ENCODE data around the gene SMIM38. TPM values are rescaled to one million over a fixed set of nuclear protein-coding genes. Genes with fewer than 3 reads are reported as not detected.
A peak's percentile ranks its signal among the peaks of the same experiment; 100 is the strongest.

The SMIM38 gene
- total RNA-seq, 2 donors from 2014 or later: 8.9 to 15.6 TPM

DNA sequence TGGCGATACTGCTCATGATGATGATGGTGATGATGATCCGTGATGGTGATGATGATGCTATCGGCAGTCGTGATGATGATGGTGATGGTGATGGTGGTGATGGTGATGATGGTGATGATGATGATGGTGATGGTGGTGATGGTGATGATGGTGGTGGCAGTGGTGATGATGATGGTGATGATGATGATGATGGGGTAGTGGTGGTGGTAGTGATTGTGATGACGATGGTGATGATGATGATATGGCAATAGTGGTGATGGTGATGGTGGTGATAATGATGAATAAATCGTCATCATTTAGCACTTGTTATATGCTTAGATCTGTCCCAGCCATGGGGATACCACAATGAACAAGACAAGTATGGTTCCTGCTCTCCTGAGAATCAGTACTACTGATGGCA, 39.2 kb downstream of the SMIM38 start:
- no peaks in the 10 kb centered on the region for H3K36me3 ChIP-seq (replicated peaks in 1 of 2; ENCODE audit: insufficient read depth in 1 of 2, low read depth in 2 of 2)
- DNase-seq (no peak), ATAC-seq (no peak)
- H3K27ac ChIP-seq: no peak overlapping the region
- intact Hi-C loops (cut with DNase I): no loop called here
- TF ChIP-seq, protein P1, sequence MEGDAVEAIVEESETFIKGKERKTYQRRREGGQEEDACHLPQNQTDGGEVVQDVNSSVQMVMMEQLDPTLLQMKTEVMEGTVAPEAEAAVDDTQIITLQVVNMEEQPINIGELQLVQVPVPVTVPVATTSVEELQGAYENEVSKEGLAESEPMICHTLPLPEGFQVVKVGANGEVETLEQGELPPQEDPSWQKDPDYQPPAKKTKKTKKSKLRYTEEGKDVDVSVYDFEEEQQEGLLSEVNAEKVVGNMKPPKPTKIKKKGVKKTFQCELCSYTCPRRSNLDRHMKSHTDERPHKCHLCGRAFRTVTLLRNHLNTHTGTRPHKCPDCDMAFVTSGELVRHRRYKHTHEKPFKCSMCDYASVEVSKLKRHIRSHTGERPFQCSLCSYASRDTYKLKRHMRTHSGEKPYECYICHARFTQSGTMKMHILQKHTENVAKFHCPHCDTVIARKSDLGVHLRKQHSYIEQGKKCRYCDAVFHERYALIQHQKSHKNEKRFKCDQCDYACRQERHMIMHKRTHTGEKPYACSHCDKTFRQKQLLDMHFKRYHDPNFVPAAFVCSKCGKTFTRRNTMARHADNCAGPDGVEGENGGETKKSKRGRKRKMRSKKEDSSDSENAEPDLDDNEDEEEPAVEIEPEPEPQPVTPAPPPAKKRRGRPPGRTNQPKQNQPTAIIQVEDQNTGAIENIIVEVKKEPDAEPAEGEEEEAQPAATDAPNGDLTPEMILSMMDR (IDR thresholded peaks at IDR 0.05): no peak
- no peak for TF ChIP-seq POLR2A (IDR thresholded peaks at IDR 0.05)
- H3K27me3 ChIP-seq: no peaks in the 10 kb centered on the region
- H3K9me3 ChIP-seq: no peaks in the 10 kb centered on the region
- WGBS, 2 donors: 43 to 44% methylated on average over 4 of the region's 6 CpGs
- no peak overlapping the region for H3K4me3 ChIP-seq
- H3K4me1 ChIP-seq: peaks cover 11% of the 10 kb centered on the region

DNA sequence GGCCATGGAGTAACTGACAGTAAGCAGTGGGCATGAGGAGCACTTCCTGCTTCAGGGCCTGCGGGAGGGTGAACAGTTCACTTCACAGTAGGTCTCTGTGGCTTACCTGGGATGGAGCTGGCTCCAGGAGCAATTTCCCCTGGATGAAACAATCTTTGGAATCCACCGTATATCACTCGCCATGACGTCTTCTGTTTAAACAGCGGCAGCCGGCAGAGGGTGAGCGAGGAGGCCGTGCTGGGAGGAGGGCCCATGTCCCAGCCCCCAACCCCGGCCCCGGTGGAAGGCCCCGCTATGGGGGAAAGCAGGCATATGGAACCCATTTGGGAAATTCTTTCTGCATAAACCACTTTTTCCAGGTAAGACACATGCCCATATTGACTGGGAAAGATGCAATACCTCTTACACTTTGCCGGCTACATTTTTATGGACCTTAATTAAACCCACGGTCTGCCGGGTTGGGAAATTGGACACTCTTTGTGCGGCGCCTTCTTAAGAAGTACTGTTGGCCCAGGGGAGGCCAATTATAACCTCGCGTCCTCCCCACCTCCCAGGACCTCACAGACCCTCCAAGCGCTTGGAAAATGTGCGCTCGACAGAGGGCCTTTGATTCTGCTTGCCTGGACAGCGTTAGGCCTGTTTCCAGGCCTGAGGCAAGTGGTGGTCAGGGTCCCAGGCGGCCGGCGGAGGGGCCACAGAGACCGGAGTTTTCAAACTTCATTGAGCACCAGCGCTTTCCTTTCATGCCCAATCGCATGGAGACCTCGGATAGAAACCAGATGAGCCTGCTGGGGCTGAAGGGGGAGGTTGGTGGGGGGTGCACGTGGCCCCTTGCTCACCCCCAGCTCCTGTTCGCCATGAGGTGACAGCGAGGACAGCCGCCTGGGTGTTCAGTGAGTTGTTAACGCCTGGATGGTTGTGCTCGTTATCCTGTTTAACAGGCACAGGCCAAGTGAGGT, 40.4 kb downstream of the SMIM38 start:
- WGBS, 2 donors: 76 to 86% methylated on average over 29 to 35 of the region's 35 CpGs
- Histone ChIP-seq H3K36me3 (replicated peaks in 1 of 2; ENCODE audit: insufficient read depth in 1 of 2, low read depth in 2 of 2) (no peaks in the 10 kb centered on the region), H3K27ac (no peak overlapping the region), H3K9me3 (no peaks in the 10 kb centered on the region), H3K27me3 (no peaks in the 10 kb centered on the region), H3K4me3 (no peak overlapping the region), H3K4me1 (peaks cover 11% of the 10 kb centered on the region)
- ATAC-seq (peak; percentile 41), DNase-seq (peak in 1 of 4 donors; percentile 27)
- intact Hi-C loops (cut with DNase I): no loop called here
- TF ChIP-seq POLR2A (IDR thresholded peaks at IDR 0.05): no peak

DNA sequence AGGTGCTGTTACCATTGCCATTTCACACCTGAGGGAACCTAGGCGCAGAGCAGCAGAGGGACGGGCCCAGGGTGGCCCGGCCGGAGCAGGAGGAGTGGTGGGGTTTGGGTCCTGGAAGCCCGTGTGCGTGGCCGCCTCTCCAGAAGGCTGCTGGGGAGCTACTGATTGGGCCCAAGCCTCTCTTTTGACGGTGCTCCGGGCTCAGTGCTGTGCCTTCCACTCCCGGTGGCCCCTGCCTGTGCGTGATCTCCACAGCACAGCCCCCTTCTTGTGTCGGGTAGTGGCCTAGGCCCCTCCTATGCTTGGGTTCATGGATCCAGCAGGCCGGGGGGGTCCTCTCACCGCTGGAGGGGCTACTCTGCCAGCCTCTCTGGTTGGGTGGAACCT, 41.0 kb downstream of the SMIM38 start:
- WGBS, 2 donors: 89 to 100% methylated on average over 4 to 13 of the region's 14 CpGs
- TF ChIP-seq, protein P1 (IDR thresholded peaks at IDR 0.05): no peak
- no peak for TF ChIP-seq POLR2A (IDR thresholded peaks at IDR 0.05)

DNA sequence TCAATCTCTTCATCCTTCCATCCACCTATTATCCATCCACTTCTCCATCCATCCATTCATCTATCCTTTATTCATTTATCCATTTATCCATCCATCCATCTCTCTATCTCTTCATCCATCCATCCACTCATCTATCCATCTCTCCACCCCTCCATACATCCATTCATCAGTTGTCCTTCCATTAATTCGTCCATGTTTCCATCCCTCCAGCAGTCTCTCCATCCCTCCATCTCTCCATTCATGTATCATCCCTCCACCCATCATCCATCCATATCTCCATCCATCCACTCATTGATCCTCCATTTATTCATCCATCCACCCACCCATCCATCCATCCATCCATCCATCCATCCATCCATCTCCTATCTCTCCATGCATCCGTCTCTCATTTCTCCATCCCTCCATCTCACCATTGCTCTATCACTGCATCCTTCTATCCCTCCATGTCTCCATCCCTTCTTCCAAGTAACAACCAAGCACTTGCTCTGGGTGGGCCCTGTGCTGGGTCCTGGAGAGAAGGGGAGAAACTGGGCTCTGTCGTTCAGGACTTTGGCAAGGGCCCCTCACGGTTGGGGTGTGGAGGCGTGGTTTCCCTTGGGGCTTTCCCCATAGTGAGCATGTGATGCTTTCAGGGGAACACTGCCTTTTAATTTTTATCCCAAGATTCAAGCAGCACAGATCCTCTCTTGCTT, 43.3 kb downstream of the SMIM38 start:
- no peak for TF ChIP-seq POLR2A (IDR thresholded peaks at IDR 0.05)
- TF ChIP-seq, protein P1 (IDR thresholded peaks at IDR 0.05): no peak
- 69 to 78% methylated on average over 5 of the region's 5 CpGs for WGBS, 2 donors
- Histone ChIP-seq H3K27ac (no peak overlapping the region), H3K27me3 (no peaks in the 10 kb centered on the region), H3K36me3 (replicated peaks in 1 of 2; ENCODE audit: insufficient read depth in 1 of 2, low read depth in 2 of 2) (no peaks in the 10 kb centered on the region), H3K4me3 (no peak overlapping the region), H3K4me1 (no peaks in the 10 kb centered on the region), H3K9me3 (no peaks in the 10 kb centered on the region)
- no peak for ATAC-seq
- DNase-seq: no peak
- intact Hi-C loops (cut with DNase I): no loop called here

More for the DNA sequence above, 41.0 kb downstream of the SMIM38 start:
- Histone ChIP-seq H3K36me3 (replicated peaks in 1 of 2; ENCODE audit: insufficient read depth in 1 of 2, low read depth in 2 of 2) (no peaks in the 10 kb centered on the region), H3K4me1 (peaks cover 10% of the 10 kb centered on the region), H3K27me3 (no peaks in the 10 kb centered on the region), H3K4me3 (no peak overlapping the region), H3K9me3 (no peaks in the 10 kb centered on the region), H3K27ac (no peak overlapping the region)
- intact Hi-C loops (cut with DNase I): no loop called here
- ATAC-seq (no peak), DNase-seq (no peak)

DNA sequence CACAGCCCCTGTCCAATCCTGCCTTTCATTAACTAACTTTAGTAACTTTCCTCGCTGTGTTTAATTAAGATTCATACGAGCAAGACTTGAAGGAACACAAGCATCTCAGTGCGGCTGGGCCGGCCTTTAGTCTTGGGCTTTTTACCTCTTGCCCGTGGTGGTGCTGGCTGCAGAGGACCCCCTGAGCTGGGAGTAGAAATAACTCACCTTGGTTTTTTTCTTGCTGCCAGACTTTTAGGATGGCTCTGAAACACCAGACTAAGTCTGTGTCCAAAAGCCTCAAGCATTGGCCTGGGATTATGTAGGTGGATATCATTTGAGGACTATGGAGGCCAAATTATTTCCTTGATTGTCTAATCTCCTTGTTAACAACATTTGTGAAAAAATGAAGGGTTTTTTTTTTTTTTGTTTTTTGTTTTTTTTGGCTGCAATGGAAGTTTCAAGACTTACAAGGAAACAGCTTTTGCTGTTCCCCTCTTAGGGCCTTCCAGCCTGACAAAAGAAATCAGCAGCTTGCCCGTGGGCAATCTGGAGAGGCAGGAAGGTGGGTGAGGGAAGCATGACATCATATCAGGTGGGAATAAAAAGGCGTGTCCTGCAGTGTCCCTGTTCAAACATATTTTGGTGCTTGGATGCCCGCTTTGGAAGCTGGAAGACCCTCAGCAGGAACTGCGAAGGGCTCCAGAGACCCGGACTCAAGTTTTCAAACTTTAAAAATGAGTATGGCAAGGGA, 44.0 kb downstream of the SMIM38 start:
- intact Hi-C loops (cut with DNase I): no loop called here
- ATAC-seq (no peak), DNase-seq (no peak)
- H3K4me3 ChIP-seq: no peak overlapping the region
- H3K36me3 ChIP-seq (replicated peaks in 1 of 2; ENCODE audit: insufficient read depth in 1 of 2, low read depth in 2 of 2): no peaks in the 10 kb centered on the region
- H3K27me3 ChIP-seq: no peaks in the 10 kb centered on the region
- no peak for TF ChIP-seq POLR2A (IDR thresholded peaks at IDR 0.05)
- TF ChIP-seq, protein P1 (IDR thresholded peaks at IDR 0.05): no peak
- H3K27ac ChIP-seq: no peak overlapping the region
- 79 to 88% methylated on average over 10 of the region's 10 CpGs for WGBS, 2 donors
- no peaks in the 10 kb centered on the region for H3K9me3 ChIP-seq
- no peaks in the 10 kb centered on the region for H3K4me1 ChIP-seq

All from body of pancreas (tissue), 4 donors.